Measurements from ENCODE around the gene LRRK1. TPM values are rescaled to one million over a fixed set of nuclear protein-coding genes. Genes with fewer than 3 reads are reported as not detected.

The LRRK1 gene
- total and polyA plus RNA-seq, 2 of the 4 experiments (the other 2 are of a cell fraction), result 3.0 to 5.8 TPM

DNA sequence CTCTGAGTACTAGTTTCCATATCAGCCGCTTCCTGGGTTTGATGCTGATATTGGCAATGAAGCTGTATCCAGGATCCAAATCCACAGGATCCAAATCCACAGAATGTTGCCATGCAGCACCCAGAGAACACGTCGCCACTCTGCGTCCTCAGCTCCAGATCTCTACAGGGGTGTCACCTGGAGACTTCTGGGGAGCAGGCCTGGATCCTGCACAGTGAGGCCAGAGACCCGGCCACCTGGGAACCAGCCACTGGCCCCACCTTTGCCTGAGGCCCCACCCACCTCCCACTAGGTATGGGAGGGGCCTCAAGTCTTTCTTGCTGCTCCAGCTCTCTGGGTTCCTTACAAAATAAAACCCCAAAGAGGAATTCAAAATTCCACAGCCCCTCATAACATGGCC, 123.9 kb downstream of the LRRK1 start:
- no peak overlapping the region for H2AK5ac ChIP-seq (ENCODE audit: low read depth, low read length)
- no peaks in the 10 kb centered on the region; the same call in 1 of the 2 replicates for H3K9me1 ChIP-seq (ENCODE audit: insufficient read depth, low read length)
- H2BK5ac ChIP-seq (ENCODE audit: low read depth, low read length, poor library complexity, severe bottlenecking), result no peak overlapping the region
- no peak overlapping the region for H2BK20ac ChIP-seq (ENCODE audit: low read depth, low read length)
- H3K27ac ChIP-seq (ENCODE audit: insufficient read depth, low read length), result no peak overlapping the region
- H3K9me3 ChIP-seq (ENCODE audit: control insufficient read depth, insufficient read depth, low read length), result no peaks in the 10 kb centered on the region
- H3K23ac ChIP-seq (ENCODE audit: low read depth, low read length), result no peak overlapping the region
- no peak overlapping the region for H3K4ac ChIP-seq (ENCODE audit: low read depth, low read length)
- H4K5ac ChIP-seq (ENCODE audit: low read depth, low read length), result no peak overlapping the region
- H3K36me3 ChIP-seq (ENCODE audit: control insufficient read depth, insufficient read depth, low read length), result peaks cover 14% of the 10 kb centered on the region; the same call in 1 of the 2 replicates
- TF ChIP-seq RCOR1 (IDR thresholded peaks at IDR 0.05; ENCODE audit: insufficient replicate concordance, low read length) (no peak), FOS (IDR thresholded peaks at IDR 0.05; ENCODE audit: low read depth, low read length) (no peak), MAZ (IDR thresholded peaks at IDR 0.05; ENCODE audit: borderline replicate concordance, low read depth, low read length) (no peak), MAFK (IDR thresholded peaks at IDR 0.05; ENCODE audit: low read depth, low read length) (no peak), SMC3 (IDR thresholded peaks at IDR 0.05; ENCODE audit: low read depth, low read length) (no peak), RAD21 (IDR thresholded peaks at IDR 0.05; ENCODE audit: low read length) (no peak), MXI1 (IDR thresholded peaks at IDR 0.05; ENCODE audit: borderline replicate concordance, low read depth, low read length) (no peak), POLR2A (IDR thresholded peaks at IDR 0.05; ENCODE audit: low read depth, low read length) (no peak), CEBPB (IDR thresholded peaks at IDR 0.05; ENCODE audit: low read depth, low read length) (no peak), RFX5 (IDR thresholded peaks at IDR 0.05; ENCODE audit: low read depth, low read length) (no peak), CHD1 (IDR thresholded peaks at IDR 0.05; ENCODE audit: low read depth, low read length) (no peak)
- TF ChIP-seq, protein P1, sequence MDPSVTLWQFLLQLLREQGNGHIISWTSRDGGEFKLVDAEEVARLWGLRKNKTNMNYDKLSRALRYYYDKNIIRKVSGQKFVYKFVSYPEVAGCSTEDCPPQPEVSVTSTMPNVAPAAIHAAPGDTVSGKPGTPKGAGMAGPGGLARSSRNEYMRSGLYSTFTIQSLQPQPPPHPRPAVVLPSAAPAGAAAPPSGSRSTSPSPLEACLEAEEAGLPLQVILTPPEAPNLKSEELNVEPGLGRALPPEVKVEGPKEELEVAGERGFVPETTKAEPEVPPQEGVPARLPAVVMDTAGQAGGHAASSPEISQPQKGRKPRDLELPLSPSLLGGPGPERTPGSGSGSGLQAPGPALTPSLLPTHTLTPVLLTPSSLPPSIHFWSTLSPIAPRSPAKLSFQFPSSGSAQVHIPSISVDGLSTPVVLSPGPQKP (IDR thresholded peaks at IDR 0.05; ENCODE audit: borderline replicate concordance, low read depth, low read length), result no peak
- TF ChIP-seq, protein P2, sequence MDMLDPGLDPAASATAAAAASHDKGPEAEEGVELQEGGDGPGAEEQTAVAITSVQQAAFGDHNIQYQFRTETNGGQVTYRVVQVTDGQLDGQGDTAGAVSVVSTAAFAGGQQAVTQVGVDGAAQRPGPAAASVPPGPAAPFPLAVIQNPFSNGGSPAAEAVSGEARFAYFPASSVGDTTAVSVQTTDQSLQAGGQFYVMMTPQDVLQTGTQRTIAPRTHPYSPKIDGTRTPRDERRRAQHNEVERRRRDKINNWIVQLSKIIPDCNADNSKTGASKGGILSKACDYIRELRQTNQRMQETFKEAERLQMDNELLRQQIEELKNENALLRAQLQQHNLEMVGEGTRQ (IDR thresholded peaks at IDR 0.05; ENCODE audit: low read depth, low read length), result no peak
- TF ChIP-seq, protein P3, sequence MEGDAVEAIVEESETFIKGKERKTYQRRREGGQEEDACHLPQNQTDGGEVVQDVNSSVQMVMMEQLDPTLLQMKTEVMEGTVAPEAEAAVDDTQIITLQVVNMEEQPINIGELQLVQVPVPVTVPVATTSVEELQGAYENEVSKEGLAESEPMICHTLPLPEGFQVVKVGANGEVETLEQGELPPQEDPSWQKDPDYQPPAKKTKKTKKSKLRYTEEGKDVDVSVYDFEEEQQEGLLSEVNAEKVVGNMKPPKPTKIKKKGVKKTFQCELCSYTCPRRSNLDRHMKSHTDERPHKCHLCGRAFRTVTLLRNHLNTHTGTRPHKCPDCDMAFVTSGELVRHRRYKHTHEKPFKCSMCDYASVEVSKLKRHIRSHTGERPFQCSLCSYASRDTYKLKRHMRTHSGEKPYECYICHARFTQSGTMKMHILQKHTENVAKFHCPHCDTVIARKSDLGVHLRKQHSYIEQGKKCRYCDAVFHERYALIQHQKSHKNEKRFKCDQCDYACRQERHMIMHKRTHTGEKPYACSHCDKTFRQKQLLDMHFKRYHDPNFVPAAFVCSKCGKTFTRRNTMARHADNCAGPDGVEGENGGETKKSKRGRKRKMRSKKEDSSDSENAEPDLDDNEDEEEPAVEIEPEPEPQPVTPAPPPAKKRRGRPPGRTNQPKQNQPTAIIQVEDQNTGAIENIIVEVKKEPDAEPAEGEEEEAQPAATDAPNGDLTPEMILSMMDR (conservative IDR thresholded peaks at IDR 0.05; ENCODE audit: low read depth, low read length), result no peak
- BruUV-seq (replicated peaks), result no TSS peak
- peaks cover 9% of the 10 kb centered on the region; the same call in 1 of the 2 replicates for H3K4me1 ChIP-seq (ENCODE audit: control insufficient read depth, insufficient read depth, low read length)
- H3K4me3 ChIP-seq (ENCODE audit: insufficient read depth, low read depth, low read length), result no peak overlapping the region
- ChIA-PET POLR2A (ENCODE audit: unreplicated experiment) (interaction anchor here (0.5 kb wide), 2 partner anchors 14 to 160 kb away, joined by 3 read pairs; no protein-coding TSS in a partner anchor), CTCF (no interaction called here)
- H3K56ac ChIP-seq (ENCODE audit: extremely low read depth, insufficient read depth, low read length), result no peak overlapping the region
- H3K14ac ChIP-seq (replicated peaks; ENCODE audit: low read depth, low read length), result no peak overlapping the region
- H2BK120ac ChIP-seq (ENCODE audit: low read depth, low read length), result no peak overlapping the region
- dilution Hi-C loops (cut with HindIII; ENCODE audit: low sequenced_read_pairs, unreplicated experiment) (no loop called here), in situ Hi-C loops (cut with MboI; ENCODE audit: low sequenced_read_pairs) (no loop called here), intact Hi-C loops (cut with micrococcal nuclease) (no loop called here)
- ATAC-seq (ENCODE audit: low read depth), result no peak
- no peak overlapping the region for H2BK15ac ChIP-seq (ENCODE audit: low read depth, low read length)
- H3K4me2 ChIP-seq (ENCODE audit: low read depth, low read length), result no peak overlapping the region
- no peak overlapping the region for H4K91ac ChIP-seq (ENCODE audit: insufficient read depth, low read depth, low read length)
- no CpG with 5 or more reads among the region's 5 CpGs for WGBS, 2 experiments (ENCODE audit: extremely low coverage in 2 of 2, insufficient read length in 1 of 2)
- H3K27me3 ChIP-seq (ENCODE audit: control insufficient read depth, insufficient read depth, low read length), result no peaks in the 10 kb centered on the region
- H2AFZ ChIP-seq (replicated peaks; ENCODE audit: low read length, poor library complexity), result no peak overlapping the region
- H4K8ac ChIP-seq (ENCODE audit: low read depth in 2 of 2, low read length in 2 of 2), result no peak overlapping the region
- no peak overlapping the region for H3K9ac ChIP-seq (ENCODE audit: low read depth, low read length)
- H3K18ac ChIP-seq (ENCODE audit: low read depth, low read length), result no peak overlapping the region
- no peaks in the 10 kb centered on the region for H4K20me1 ChIP-seq (ENCODE audit: insufficient read depth, low read length)
- no peak for DNase-seq
- no peak overlapping the region for H2AK9ac ChIP-seq (replicated peaks; ENCODE audit: low read depth, low read length, poor library complexity)
- no peaks in the 10 kb centered on the region for H3K79me1 ChIP-seq (ENCODE audit: low read depth in 1 of 2, low read length in 2 of 2)
